ENCODE measurements around the gene CPT1B. TPM values are rescaled to one million over a fixed set of nuclear protein-coding genes. Genes with fewer than 3 reads are reported as not detected.

Gene CPT1B
- total and polyA plus RNA-seq, 2 of the 8 experiments (the other 6 are each of a cell fraction or from before 2014, with no cell fraction given), result 34.2 to 36.2 TPM

DNA sequence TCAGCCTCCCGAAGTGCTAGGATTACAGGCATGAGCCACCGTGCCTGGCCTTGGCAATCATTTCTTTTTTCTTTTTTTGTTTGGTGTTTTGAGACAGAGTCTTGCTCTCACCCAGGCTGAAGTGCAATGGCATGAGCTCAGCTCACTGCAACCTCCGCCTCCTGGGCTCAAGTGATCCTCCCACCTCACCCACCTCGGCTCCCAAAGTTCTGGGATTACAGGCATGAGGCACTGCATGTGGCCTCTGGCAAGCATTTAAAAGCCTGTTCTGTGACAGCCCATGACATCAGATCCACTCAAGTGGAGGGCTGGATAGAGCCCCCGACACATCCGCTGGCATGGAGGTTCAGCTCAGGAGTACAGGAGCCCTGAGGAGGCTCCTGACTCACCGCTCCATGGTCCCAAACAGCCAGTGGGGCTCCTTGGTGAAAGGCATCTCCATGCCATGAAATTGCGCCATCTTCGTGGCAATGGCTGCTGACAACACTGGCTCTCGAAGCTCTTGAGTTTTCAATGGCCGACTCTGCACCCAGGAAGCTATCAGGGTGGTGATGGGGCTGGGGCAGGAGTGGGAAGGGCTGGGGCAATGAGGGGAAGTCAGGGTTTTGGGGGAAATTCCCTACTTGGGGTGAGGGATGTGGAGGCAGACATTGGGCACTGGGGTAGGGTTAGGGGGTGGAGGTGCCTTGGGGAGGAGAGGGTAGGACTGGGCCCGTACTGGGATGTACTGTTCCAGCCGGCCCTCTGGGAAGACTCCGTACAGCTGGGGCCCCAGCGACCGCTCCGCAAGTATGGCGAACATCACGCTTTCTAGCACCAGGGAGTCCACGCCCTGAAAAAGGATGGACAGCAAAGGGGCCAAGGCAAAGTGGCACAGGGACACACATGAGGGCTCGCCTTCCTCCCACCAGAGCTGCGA lies 3.1 kb upstream of the CPT1B start:
- TF ChIP-seq GTF2F1 (IDR thresholded peaks at IDR 0.05; ENCODE audit: borderline replicate concordance, low read depth, low read length) (no peak), KDM5A (IDR thresholded peaks at IDR 0.05; ENCODE audit: low read length) (no peak), SIN3A (conservative IDR thresholded peaks at IDR 0.05 in 1 of 2, IDR thresholded peaks at IDR 0.05 in 1 of 2; ENCODE audit: low read depth in 1 of 2, low read length in 2 of 2) (no peak)
- H3K4me3 ChIP-seq (ENCODE audit: extremely low read depth in 1 of 4, insufficient read depth in 2 of 4, low read depth in 3 of 4, low read length in 4 of 4), result peak overlapping the region; percentile 65 to 78 (median 73)
- H3K56ac ChIP-seq (replicated peaks; ENCODE audit: insufficient read length, low read depth, low read length), result no peak overlapping the region
- H4K8ac ChIP-seq (ENCODE audit: extremely low read depth, insufficient read depth, low read length), result peak overlapping the region; percentile 82; the same call in 1 of the 2 replicates
- no peak overlapping the region for H2AK5ac ChIP-seq (ENCODE audit: low read depth, low read length)
- ChIA-PET POLR2A (ENCODE audit: partially characterized antibody) (interaction anchor here (1.1 to 2.6 kb wide), 3 partner anchors 9 to 18 kb away, joined by 4 to 15 read pairs (median 10); partner anchors contain the start of gene SYCE3), CTCF (ENCODE audit: partially characterized antibody) (interaction anchor here (0.7 to 1.1 kb wide), 3 partner anchors 37 to 109 kb away, joined by 3 to 5 read pairs (median 4); no protein-coding TSS in a partner anchor)
- no peak overlapping the region for H2BK120ac ChIP-seq (replicated peaks; ENCODE audit: low read depth, low read length)
- no peak overlapping the region for H3K14ac ChIP-seq (ENCODE audit: insufficient read length)
- H3K4me1 ChIP-seq (replicated peaks in 1 of 4; ENCODE audit: control insufficient read depth in 3 of 4, insufficient read depth in 4 of 4, low read length in 3 of 4), result peaks cover 4 to 15% (median 7%) of the 10 kb centered on the region in 4 experiments
- no peak overlapping the region for H4K91ac ChIP-seq (replicated peaks; ENCODE audit: insufficient read length, low read length)
- no peak for FAIRE-seq
- no peak overlapping the region for H2BK12ac ChIP-seq (ENCODE audit: low read depth, low read length)
- H2BK20ac ChIP-seq (ENCODE audit: low read length), result no peak overlapping the region
- peaks cover 0 to 13% (median 4%) of the 10 kb centered on the region in 4 experiments; a peak in 5 of 8 replicates for H3K36me3 ChIP-seq (ENCODE audit: control insufficient read depth in 2 of 4, insufficient read depth in 4 of 4, low read length in 3 of 4)
- H2BK15ac ChIP-seq (ENCODE audit: low read length), result no peak overlapping the region
- H3K4me2 ChIP-seq (ENCODE audit: insufficient read depth in 1 of 2, low read depth in 2 of 2, low read length in 2 of 2), result peak overlapping the region; percentile 68 to 96
- H3K79me1 ChIP-seq (ENCODE audit: low read depth, low read length), result peaks cover 7% of the 10 kb centered on the region; the same call in 1 of the 2 replicates
- H3K18ac ChIP-seq (ENCODE audit: extremely low read depth, low read length), result no peak overlapping the region
- H3K23me2 ChIP-seq (ENCODE audit: low read depth, low read length), result peaks cover 10% of the 10 kb centered on the region; the same call in 1 of the 2 replicates
- peak overlapping the region; percentile 75 for H4K5ac ChIP-seq (ENCODE audit: insufficient read length, low read depth, low read length)
- H3K4ac ChIP-seq (replicated peaks; ENCODE audit: insufficient read length, low read depth, low read length), result peak overlapping the region; percentile 12
- no peak overlapping the region for H2BK5ac ChIP-seq (ENCODE audit: low read depth, low read length)
- peaks cover 0 to 7% of the 10 kb centered on the region in 2 experiments; a peak in 1 of 4 replicates for H3K79me2 ChIP-seq (ENCODE audit: control insufficient read depth in 1 of 2, insufficient read depth in 2 of 2, low read length in 2 of 2)
- no peak overlapping the region for H3K27ac ChIP-seq (ENCODE audit: low read depth, low read length)
- H3K9me3 ChIP-seq (ENCODE audit: insufficient read depth in 2 of 2, low read depth in 1 of 2, low read length in 1 of 2), result no peaks in the 10 kb centered on the region
- peaks cover 0 to 3% of the 10 kb centered on the region in 2 experiments for H4K20me1 ChIP-seq (replicated peaks in 1 of 2; ENCODE audit: control insufficient read depth in 1 of 2, insufficient read depth in 2 of 2, low read length in 2 of 2)
- H3K9ac ChIP-seq (replicated peaks in 1 of 4; ENCODE audit: extremely low read depth in 1 of 4, low read depth in 3 of 4, low read length in 3 of 4), result peak overlapping the region in 3 of 4 experiments; percentile 64 to 75 (median 67); a peak in 5 of 7 replicates
- no peak overlapping the region for H3K23ac ChIP-seq (ENCODE audit: insufficient read length)
- H2AFZ ChIP-seq (ENCODE audit: low read length), result no peak overlapping the region
- no peak for DNase-seq (ENCODE audit: low read depth in 1 of 2, low spot score in 2 of 2)
- no peaks in the 10 kb centered on the region for H3K27me3 ChIP-seq (replicated peaks in 1 of 4; ENCODE audit: control insufficient read depth in 3 of 4, extremely low read depth in 1 of 4, insufficient read depth in 3 of 4, low read length in 3 of 4)
- WGBS, 2 experiments (ENCODE audit: extremely low coverage in 1 of 2, insufficient coverage in 1 of 2, insufficient read length in 1 of 2, insufficient replicate concordance in 2 of 2, low coverage in 1 of 2, low lambda C conversion rate in 2 of 2, missing lambda C conversion rate in 1 of 2), result 91% methylated on average over 21 of the region's 22 CpGs; no CpG with 5 or more reads in 1 of the 2 experiments
